ENCODE data around the gene LRP5.
A peak's percentile ranks its signal among the peaks of the same experiment; 100 is the strongest.
"Not testable (repeated sequence)": the region's sequence is repeated elsewhere in the genome, so short reads cannot be mapped to it uniquely, and the experiment has no call there.

LRP5 gene

DNA sequence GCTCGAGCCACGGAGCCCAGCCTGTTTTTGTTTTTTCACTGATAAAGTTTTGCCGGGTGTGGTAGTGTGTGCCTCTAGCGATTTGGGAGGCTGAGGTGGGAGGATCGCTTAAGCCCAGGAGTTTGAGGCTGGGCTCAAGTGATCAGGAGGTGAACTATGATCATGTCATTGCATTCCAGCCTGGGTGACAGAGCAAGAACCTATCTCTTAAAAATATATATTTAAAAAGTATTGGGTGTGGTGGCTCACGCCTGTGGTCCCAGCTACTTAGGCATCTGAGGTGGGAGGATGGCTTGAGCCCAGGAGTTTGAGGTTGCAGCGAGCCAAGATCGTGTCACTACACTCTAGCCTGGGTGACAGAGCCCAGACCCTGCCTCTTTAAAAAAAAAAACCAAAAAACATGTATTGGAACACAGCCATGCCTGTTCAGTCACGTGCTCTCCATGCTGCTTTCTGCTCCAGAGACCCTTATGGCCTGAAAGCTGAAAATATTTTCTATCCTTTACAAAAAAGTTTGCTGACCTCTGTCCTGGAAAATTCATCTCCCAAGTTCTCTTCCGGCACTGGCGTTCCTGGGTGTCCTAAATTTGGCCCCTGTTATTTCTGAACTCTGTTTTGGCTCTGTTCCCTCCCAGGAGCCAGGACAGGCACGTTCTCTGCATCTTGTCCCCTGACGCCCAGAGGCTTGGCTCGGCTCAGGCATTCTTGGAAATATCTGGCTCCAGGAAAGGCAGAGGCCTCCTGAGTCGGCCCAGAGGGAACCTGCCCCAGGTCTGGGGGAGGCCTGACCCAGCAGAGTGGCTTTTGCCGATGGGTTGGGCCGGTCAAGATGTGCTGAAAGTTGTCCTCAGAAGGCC is 86.8 kb downstream of the LRP5 start:
- no peak for DNase-seq

DNA sequence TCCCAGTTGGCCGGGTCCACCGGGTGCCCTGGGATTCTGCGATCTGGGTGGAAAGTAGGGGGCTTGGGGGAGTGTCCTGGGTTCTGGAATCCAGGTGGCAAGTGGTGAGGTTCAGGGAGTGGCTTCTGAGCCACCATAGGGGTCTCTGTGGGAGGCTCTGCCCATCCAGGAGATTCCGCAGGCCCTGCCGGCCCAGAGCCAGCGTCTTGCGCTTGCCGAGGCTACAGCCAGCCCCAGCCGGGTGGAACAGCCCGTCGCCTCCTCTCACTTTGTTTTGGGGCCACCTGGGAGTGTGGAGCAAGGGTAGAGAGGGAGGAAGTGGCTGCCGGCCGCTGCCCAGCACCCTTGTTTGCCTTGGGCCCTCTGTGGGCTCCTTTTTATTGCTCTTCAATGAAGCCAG is 87.5 kb downstream of the LRP5 start:
- no peak for DNase-seq

DNA sequence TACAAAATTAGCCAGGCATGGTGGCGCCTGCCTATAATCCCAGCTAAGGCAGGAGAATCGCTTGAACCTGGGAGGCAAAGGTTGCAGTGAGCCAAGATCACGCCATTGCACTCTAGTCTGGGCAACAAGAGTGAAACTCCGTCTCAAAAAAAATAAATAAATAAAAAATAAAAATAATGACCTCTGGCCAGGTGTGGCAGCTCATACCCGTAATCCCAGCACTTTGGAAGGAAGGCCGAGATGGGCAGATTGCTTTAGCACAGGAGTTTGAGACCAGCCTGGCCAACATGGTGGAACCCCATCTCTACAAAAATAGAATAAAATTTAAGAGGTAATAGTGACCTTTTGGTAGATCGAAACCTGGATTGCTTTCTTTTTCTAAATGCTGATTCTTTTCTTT is 88.2 kb downstream of the LRP5 start:
- DNase-seq: not testable (repeated sequence)

DNA sequence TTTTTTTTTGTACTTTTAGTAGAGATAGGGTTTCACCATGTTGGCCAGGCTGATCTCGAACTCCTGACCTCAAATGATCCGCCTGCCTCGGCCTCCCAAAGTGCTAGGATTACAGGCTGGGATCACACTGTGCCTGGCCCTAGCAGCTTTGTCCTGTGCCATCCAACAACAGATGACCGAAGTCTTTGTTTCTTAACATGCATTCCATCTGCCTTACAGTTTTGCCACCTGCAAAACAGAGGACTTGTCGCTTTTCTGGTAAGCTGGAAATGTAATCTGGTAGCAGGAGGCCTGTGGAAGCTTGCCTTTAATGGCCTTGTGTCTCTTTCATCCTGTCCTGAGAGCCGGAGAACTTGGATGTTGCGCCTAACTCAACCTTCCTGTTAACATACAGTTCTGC is 89.5 kb downstream of the LRP5 start:
- no peak for DNase-seq

DNA sequence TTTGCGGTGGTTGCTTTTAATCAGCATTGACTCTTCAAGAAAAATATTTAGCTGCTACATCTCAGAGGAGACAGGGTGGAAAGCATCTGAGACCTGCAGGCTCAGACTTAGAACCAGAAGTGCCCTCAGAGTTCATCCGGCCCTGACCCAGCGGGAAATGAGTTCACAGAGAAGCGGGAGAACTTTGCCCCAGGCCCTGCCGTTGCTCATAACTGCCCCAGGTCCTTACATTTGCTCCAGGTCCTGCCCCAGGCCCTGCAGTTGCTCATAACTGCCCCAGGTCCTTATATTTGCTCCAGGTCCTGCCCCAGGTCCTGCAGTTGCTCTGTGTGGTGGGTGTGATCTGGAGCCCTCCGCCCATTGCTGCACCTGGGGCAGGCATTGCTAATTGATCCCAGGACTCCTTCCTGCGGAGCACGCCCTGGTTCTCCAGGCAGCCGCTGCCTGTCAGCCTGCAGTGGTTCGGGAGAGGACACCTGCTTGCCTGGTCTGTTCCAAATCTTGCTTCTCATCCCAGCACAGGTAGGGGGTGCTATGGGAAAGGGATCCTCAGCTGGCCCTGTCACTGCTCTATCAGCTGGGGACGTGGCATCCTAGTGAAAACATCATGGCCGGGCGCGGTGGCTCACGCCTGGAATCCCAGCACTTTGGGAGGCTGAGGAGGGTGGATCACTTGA is 90.1 kb downstream of the LRP5 start:
- DNase-seq: peak; percentile 3

DNA sequence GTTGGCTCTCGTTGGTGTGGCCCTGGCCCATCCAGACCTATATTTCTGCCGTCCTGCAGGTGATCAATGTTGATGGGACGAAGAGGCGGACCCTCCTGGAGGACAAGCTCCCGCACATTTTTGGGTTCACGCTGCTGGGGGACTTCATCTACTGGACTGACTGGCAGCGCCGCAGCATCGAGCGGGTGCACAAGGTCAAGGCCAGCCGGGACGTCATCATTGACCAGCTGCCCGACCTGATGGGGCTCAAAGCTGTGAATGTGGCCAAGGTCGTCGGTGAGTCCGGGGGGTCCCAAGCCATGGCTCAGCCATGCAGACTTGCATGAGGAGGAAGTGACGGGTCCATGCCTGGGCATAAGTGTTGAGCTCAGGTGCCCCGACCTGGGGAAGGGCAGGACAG is 91.0 kb downstream of the LRP5 start:
- no peak for DNase-seq

DNA sequence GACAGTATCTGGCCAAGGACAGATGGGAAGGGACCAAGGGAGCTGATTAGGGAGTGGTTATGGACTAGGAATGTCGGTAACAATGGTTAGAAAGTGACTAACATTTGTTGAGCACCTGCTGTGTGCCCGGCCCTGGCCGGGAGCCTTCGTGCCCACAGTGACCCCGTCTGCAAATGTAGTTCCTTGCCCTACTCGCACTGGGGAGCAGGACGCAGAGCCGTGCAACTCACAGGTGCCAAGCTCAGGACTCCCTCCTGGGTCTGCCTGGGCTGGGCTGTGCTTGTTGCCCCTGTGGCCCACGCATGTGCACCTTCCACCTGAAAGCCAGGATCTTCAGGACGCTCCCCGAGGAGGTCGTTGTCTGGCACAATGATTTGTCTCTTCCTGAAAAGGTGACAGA is 91.4 kb downstream of the LRP5 start:
- no peak for DNase-seq

DNA sequence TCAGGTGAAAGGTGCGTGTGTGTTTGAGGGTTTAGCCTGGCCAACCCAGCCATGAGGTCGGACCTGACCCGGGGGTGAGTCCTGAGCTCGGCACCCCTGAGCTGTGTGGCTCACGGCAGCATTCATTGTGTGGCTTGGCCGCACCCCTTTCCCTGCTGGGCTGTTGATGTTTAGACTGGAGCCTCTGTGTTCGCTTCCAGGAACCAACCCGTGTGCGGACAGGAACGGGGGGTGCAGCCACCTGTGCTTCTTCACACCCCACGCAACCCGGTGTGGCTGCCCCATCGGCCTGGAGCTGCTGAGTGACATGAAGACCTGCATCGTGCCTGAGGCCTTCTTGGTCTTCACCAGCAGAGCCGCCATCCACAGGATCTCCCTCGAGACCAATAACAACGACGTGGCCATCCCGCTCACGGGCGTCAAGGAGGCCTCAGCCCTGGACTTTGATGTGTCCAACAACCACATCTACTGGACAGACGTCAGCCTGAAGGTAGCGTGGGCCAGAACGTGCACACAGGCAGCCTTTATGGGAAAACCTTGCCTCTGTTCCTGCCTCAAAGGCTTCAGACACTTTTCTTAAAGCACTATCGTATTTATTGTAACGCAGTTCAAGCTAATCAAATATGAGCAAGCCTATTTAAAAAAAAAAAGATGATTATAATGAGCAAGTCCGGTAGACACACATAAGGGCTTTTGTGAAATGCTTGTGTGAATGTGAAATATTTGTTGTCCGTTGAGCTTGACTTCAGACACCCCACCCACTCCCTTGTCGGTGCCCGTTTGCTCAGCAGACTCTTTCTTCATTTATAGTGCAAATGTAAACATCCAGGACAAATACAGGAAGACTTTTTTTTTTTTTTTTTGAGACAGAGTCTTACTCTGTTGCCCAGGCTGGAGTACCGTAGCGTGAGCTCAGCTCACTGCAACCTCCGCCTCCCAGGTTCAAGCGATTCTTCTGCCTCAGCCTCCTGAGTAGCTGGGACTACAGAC is 94.2 kb downstream of the LRP5 start:
- DNase-seq: peak; percentile 30

DNA sequence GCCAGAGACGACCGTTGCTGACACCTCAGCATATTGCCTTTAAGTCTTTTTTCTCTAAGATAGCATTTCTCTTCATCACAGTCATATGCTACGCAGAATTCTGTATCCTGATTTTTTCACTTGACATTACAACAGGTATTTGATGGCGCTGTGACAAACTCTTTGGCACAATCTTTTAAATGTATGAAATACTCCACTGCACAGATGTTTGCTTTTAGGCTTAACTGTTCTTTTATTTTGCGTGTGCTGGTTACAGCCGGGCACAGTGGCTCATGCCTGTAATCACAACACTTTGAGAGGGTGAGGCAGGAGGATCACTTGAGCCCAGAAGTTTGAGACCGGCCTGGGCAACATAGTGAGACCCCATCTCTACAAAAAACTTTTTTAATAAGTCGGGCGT is 96.1 kb downstream of the LRP5 start:
- no peak for DNase-seq

DNA sequence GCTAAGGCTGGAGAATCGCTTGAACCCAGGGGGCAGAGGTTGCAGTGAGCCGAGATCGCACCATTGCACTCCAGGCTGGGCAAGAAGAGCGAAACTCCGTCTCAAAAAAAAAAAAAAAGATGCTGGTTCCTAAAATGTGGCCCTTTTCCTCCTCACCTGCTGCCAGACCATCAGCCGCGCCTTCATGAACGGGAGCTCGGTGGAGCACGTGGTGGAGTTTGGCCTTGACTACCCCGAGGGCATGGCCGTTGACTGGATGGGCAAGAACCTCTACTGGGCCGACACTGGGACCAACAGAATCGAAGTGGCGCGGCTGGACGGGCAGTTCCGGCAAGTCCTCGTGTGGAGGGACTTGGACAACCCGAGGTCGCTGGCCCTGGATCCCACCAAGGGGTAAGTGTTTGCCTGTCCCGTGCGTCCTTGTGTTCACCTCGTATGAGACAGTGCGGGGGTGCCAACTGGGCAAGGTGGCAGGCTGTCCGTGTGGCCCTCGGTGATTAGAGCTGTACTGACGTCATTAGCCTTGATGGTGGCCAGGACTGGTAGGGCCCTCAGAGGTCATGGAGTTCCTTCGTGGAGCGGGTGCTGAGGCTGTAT is 97.5 kb downstream of the LRP5 start:
- no peak for DNase-seq

DNA sequence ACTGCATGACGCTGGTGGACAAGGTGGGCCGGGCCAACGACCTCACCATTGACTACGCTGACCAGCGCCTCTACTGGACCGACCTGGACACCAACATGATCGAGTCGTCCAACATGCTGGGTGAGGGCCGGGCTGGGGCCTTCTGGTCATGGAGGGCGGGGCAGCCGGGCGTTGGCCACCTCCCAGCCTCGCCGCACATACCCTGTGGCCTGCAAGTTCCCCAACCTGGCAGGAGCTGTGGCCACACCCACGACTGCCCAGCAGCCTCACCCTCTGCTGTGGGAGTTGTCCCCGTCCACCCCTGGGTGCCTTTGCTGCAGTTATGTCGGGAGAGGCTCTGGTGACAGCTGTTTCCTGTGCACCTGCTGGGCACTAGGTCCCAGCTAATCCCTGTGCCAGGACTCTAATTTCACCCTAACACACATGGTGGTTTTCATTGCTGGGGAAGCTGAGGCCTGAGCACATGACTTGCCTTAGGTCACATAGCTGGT is 99.2 kb downstream of the LRP5 start:
- DNase-seq: peak; percentile 56

DNA sequence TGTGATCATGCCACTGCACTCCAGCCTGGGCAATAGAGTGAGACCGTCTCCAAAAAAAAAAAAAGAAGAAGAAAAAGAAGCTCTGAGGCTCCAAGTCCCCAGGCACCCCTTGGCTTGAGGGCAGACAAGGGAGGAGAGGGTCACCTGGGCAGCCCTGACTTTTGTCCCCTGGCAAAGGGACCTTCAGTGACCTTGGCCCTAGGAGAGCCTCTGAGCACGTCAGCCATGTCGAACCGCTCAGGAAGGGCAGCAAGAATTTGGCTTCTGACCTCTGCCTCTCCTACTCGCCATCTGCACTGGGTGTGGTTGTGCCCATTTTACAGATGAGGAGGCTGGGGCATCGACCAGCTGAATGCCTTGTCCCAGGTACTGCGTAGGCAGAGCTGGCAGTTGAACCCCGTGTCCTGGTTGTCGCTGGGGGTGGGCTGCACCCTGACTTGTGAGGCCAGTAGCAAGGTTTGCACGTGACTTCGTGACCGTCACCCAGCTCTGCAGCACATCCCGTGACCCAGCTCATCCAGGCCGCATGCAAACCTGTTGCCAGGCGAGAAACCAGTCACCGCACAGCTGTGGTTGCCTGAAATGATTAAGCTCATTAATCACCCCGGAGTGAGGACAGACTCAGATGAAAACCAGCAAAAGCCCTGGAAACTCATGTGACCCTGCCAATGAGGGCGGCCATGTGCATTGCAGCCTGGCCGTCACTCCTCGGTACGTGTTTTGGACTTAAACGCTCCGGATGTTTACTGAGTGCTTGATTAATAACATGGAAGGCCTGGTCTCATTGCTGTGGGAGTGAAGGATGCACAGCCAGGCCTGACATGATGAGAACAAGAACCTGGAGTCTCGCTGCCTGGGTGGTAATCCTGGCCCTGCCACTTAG is 100.4 kb downstream of the LRP5 start:
- DNase-seq: no peak

DNA sequence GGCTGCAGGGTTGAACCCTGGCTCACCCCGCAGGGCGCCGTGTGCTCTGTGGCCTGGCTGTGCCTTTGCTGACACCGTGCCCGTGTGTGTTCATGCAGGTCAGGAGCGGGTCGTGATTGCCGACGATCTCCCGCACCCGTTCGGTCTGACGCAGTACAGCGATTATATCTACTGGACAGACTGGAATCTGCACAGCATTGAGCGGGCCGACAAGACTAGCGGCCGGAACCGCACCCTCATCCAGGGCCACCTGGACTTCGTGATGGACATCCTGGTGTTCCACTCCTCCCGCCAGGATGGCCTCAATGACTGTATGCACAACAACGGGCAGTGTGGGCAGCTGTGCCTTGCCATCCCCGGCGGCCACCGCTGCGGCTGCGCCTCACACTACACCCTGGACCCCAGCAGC is 101.2 kb downstream of the LRP5 start:
- DNase-seq: no peak

DNA sequence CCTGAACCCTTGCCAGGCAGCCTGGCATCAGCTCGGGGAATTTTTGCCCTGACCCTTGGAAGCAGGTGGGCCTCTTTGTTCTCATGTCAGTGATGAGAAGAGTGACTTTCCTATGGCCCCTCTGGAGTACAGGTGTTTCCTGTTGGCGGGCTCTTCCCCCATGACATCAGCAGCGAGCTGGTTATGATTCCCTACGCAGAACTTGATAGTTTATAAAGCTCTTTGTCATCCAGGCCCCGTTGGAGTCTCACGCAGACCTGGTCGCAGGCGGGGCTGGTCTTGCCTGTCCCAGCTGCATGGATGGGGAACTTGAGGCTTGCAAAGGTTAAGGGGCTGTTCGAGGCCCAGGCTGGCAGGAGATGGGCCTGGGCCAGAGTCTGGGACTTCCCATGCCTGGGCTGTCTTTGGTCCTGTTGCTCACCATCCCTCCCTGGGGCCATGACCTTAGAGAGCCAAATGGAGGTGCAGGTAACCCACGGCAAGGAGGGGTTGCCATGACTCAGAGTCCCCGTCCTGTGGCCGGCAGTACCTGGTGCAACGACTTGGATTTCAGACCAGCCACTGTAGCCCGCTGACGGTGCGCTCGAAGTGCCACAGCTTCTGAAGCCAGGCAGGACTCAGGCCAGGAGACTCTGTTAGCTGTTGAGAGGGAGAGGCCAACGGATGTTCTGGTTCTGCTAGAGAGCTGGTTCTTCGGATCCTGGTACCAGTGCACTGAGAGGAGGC is 102.3 kb downstream of the LRP5 start:
- DNase-seq: no peak

DNA sequence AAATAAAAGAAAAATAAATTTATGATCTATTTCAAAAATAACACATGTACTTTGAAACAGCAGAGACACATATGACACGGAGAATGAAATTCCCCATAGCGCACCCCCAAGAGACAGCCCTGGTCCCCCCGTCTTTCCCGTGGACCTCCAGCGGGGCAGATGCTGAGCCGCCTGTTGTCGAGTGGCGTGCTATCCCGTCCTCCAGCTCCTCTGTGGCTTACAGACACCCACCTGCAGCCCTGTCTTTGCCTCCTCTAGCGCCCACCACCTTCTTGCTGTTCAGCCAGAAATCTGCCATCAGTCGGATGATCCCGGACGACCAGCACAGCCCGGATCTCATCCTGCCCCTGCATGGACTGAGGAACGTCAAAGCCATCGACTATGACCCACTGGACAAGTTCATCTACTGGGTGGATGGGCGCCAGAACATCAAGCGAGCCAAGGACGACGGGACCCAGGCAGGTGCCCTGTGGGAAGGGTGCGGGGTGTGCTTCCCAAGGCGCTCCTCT is 103.7 kb downstream of the LRP5 start:
- DNase-seq: no peak

DNA sequence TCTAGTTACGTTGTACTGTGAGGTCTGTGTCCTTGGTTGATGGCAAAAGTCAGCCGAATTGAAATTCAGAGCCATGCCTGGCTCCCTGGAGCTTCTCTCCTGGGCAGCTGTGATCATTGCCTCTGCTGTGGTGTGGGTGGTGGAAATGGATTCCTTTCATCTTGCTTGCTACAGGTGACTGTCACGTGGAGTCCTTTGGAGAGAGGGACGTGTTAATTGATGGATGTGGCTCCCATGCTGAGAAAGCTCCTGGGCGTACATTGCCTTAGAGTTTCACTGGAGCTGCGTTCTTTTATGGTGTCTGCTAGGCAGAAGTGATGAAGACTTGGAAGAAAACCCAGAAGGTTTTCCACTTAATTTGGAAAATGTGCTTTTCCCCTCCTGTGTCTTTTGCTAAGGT is 106.3 kb downstream of the LRP5 start:
- peak; percentile 50 for DNase-seq

DNA sequence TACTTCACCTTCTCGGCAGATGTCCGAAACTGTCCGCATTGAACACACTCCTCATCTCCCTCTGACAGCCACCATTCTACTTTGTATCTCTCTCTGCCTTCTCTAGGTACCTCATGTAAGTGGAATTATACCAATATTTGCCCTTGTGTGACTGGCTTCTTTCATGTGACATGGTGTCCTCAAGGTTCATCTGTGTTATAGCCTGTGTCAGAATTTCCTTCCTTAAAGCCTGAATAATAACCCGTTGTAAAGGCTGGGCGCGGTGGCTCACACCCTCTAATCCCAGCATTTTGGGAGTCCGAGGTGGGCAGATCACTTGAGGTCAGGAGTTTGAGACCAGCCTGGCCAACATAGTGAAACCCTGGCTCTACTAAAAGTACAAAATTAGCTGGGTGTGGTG is 107.8 kb downstream of the LRP5 start:
- DNase-seq: no peak

DNA sequence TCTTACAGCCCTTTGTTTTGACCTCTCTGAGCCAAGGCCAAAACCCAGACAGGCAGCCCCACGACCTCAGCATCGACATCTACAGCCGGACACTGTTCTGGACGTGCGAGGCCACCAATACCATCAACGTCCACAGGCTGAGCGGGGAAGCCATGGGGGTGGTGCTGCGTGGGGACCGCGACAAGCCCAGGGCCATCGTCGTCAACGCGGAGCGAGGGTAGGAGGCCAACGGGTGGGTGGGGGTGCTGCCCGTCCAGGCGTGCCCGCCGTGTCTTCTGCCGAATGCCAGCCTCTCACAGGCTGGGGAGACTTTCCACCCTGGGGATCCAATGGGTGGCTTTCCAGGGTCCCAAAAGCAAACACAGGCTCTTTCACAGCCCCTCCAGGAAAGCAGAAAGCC is 111.1 kb downstream of the LRP5 start:
- no peak for DNase-seq

DNA sequence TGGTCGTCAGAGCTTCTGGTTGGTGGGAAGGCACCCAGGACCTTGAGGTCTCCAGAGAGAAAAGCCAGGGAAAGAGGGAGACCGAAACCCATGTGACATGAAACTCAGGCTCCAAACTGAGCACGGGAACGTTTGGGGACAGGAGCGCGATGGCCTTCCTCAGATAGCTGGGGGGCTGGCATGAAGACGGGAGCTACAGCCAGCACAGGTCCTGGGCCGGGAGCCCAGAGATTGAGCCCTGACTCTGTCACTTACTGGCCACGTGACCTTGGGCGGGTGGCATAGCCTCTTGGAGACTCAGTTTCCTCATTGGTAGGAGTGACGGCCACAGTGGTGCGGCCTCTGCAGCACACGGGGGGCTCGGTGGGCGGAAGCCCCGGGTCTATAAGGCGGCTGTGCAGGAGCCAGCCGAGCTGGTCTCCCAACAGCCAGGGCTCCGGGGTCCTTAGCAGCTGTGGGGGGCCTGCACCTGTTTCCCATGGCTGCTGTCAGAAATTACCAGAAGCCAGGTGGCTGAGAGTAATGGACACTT is 111.8 kb downstream of the LRP5 start:
- no peak for DNase-seq
